PFSK-1 (cell line): Measurements from ENCODE around the gene SCYL3.

Source experiments
- FOXP2 ChIP-seq: optimal IDR thresholded peaks from 2 replicates; pipeline ENCODE3; 2011; ENCODE audit warnings: borderline replicate concordance, control low read depth, inconsistent platforms; ENCODE audit not compliant: insufficient read depth; ENCODE audit errors: extremely low read length, extremely low read depth
- POLR2AphosphoS5 ChIP-seq: IDR thresholded peaks from 2 replicates; pipeline ENCODE4 v1.6.1; 2012; ENCODE audit warnings: low read depth, mild to moderate bottlenecking, control low read depth, low read length, moderate library complexity
- REST ChIP-seq, 2 experiments: IDR thresholded peaks; 2 replicates each; pipeline versions ENCODE4 v1.6.1 to v1.8.0; 2011 to 2012; ENCODE audit warnings: low read depth in 2 of 2, low read length in 2 of 2, control low read depth in 1 of 2, inconsistent platforms in 1 of 2, mild to moderate bottlenecking in 1 of 2, moderate library complexity in 1 of 2; ENCODE audit not compliant: insufficient read depth in 1 of 2
- SIN3A ChIP-seq: IDR thresholded peaks from 2 replicates; pipeline ENCODE4 v1.6.1; 2012; ENCODE audit warnings: mild to moderate bottlenecking, low read length, moderate library complexity, borderline replicate concordance; ENCODE audit not compliant: insufficient read depth
- TAF1 ChIP-seq: IDR thresholded peaks from 2 replicates; pipeline ENCODE4 v1.6.1; 2012; ENCODE audit warnings: low read length, control low read depth, borderline replicate concordance; ENCODE audit not compliant: insufficient read depth

DNA sequence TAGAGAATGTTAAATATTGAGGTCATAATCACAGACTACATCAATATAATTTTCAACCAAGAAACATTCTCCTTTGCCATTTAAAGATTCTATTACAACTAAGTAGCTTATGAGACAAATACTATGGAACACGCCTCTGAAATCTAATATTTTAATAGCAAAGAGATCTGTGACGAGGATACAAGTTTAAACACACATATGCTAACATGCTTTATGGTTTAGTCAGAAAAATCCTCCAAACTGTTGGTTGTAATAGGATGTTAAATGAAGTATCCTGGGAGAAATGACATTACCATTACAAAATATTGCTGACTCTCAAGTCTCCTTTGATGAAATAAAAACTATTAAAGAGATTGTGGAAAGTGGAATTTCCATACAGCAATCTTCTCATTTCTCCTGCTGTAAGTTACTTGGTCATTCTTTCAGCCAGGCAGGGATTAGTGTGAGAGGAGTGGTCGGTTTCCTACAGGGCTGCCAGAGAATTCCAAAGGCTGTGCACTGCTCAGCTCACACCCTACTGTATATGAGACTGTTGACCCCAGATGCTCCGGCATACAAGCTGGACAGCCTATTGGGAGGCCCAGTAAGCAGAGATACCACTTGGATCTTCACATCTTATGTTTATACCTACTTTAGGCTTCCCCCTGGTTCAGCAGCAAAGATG is 26.6 kb downstream of the SCYL3 start:
- TF ChIP-seq TAF1, result no peak
- TF ChIP-seq SIN3A, result no peak
- TF ChIP-seq REST (IDR thresholded peaks at IDR 0.05; ENCODE audit: insufficient read depth in 1 of 2, low read depth in 2 of 2, low read length in 2 of 2), result no peak
- no peak for TF ChIP-seq POLR2AphosphoS5
- no peak for TF ChIP-seq FOXP2
